ENCODE measurements around the gene TRIM40.

DNA sequence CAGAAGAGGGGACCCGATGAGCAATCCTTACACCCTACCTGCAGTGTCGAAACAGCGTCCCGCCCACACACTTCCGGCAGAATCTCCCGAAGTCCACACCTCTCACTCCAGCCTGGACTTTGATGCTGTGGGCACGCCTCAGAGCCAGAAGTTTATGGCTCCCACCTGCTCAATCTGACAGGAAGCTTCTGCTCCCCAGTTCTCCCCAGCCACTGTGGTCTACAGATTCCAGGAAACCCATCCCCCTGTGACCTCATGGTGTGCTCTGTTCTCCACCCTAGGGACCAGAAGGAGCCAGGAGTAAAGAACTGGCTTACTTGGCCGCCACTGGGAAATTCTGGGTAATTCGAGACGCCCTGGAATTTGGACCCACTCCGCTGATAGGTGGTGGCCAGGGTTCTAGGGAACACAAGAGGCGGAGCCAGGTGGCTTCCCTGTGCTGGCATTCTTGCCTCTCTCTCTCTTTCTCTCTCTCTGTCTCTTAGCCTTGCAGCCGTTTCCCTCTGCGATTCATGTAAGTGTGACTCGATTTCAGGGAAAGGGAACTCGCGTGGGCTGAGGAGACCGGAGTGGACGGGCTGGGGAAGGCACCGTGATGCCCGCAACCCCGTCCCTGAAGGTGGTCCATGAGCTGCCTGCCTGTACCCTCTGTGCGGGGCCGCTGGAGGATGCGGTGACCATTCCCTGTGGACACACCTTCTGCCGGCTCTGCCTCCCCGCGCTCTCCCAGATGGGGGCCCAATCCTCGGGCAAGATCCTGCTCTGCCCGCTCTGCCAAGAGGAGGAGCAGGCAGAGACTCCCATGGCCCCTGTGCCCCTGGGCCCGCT is 27.4 kb downstream of the TRIM40 start, which contains the start of gene TRIM15:
- TF ChIP-seq CTCF (IDR thresholded peaks at IDR 0.05) (no peak), POLR2A (IDR thresholded peaks at IDR 0.05) (no peak), POLR2AphosphoS5 (IDR thresholded peaks at IDR 0.05; ENCODE audit: insufficient read depth in 1 of 2, low read depth in 1 of 2) (no peak)

All from vagina (tissue), 2 donors.